Thymus (tissue), 11 donors: Measurements from ENCODE around the gene PARD3. TPM values are rescaled to one million over a fixed set of nuclear protein-coding genes. Genes with fewer than 3 reads are reported as not detected.

ENCODE experiments used
- DNase-seq, 9 donors: peaks; one replicate each; pipeline ENCODE4 v3.0.0-alpha.2; 2013; ENCODE audit warnings: low spot score in 9 of 9, low read depth in 6 of 9, missing footprints in 1 of 9
- H3K27ac ChIP-seq, 2 donors: one replicate each; pipeline ENCODE4 v1.5.1; 2013; ENCODE audit warnings: control low read depth in 1 of 2, low read depth in 1 of 2, low read length in 1 of 2, mild to moderate bottlenecking in 1 of 2, moderate library complexity in 1 of 2
- H3K27me3 ChIP-seq, 2 donors: one replicate each; pipeline ENCODE4 v1.5.1; 2013; ENCODE audit warnings: low read length in 1 of 2; ENCODE audit not compliant: control insufficient read depth in 2 of 2, insufficient read depth in 1 of 2
- H3K36me3 ChIP-seq, 2 donors: one replicate each; pipeline ENCODE4 v1.5.1; 2013; ENCODE audit warnings: low read length in 1 of 2, mild to moderate bottlenecking in 1 of 2, moderate library complexity in 1 of 2; ENCODE audit not compliant: control insufficient read depth in 2 of 2, insufficient read depth in 2 of 2
- H3K4me1 ChIP-seq, 2 donors: one replicate each; pipeline ENCODE4 v1.5.1; 2013; ENCODE audit warnings: low read length in 2 of 2; ENCODE audit not compliant: control insufficient read depth in 2 of 2, insufficient read depth in 2 of 2
- H3K4me3 ChIP-seq, 2 donors: one replicate each; pipeline ENCODE4 v1.5.1; 2013; ENCODE audit warnings: low read length in 2 of 2, control low read depth in 1 of 2, mild to moderate bottlenecking in 1 of 2
- H3K9me3 ChIP-seq, 2 donors: one replicate each; pipeline ENCODE4 v1.5.1; 2013; ENCODE audit warnings: low read length in 1 of 2, mild to moderate bottlenecking in 1 of 2; ENCODE audit not compliant: control insufficient read depth in 2 of 2, insufficient read depth in 1 of 2
- WGBS: extraction: QIAGEN DNeasy Blood & Tissue Kit; methylation state at CpG from one replicate; pipeline ENCODE4 v1.1.7; 2013; 5-methylcytosine and 5-hydroxymethylcytosine counted together
- polyA plus RNA-seq: library from polyadenylated mRNA; stranded (reverse); fragments of 200-250 nt; gene quantifications from one replicate; pipeline ENCODE4 v1.2.3, GENCODE V29; 2013
- total RNA-seq: library from RNA; stranded (reverse); fragments of 120-200 nt; gene quantifications from one replicate; pipeline ENCODE4 v1.2.4, GENCODE V29; 2013
- donor health status: healthy.

Gene PARD3
- total and polyA plus RNA-seq, 2 donors, result 13.3 to 23.5 TPM

GRCh38 chr10:34575882-34576281 is 239.2 kb downstream of the PARD3 start:
- no peaks in the 10 kb centered on the region for H3K27me3 ChIP-seq
- no peaks in the 10 kb centered on the region for H3K4me1 ChIP-seq
- no peak for DNase-seq
- no peaks in the 10 kb centered on the region for H3K9me3 ChIP-seq
- H3K27ac ChIP-seq, result no peak overlapping the region
- H3K36me3 ChIP-seq, result no peaks in the 10 kb centered on the region
- H3K4me3 ChIP-seq, result no peak overlapping the region
- WGBS, result 96% methylated on average over 3 of the region's 3 CpGs

- DNase-seq, result no peak
- Histone ChIP-seq H3K9me3 (no peaks in the 10 kb centered on the region), H3K4me1 (no peaks in the 10 kb centered on the region), H3K4me3 (no peak overlapping the region), H3K36me3 (no peaks in the 10 kb centered on the region), H3K27me3 (no peaks in the 10 kb centered on the region), H3K27ac (no peak overlapping the region)
- WGBS, result 96% methylated on average over 4 of the region's 4 CpGs
These were observed 240.7 kb downstream of the PARD3 start for GRCh38 chr10:34574353-34574934.

- DNase-seq, result no peak
- no peak overlapping the region for H3K4me3 ChIP-seq
- no peaks in the 10 kb centered on the region for H3K36me3 ChIP-seq
- no peaks in the 10 kb centered on the region for H3K9me3 ChIP-seq
- WGBS, result 99% methylated on average over 2 of the region's 2 CpGs
- no peaks in the 10 kb centered on the region for H3K4me1 ChIP-seq
- H3K27me3 ChIP-seq, result no peaks in the 10 kb centered on the region
- H3K27ac ChIP-seq, result no peak overlapping the region
These were observed 244.2 kb downstream of the PARD3 start for GRCh38 chr10:34570887-34571286.

- no peak for DNase-seq
- Histone ChIP-seq H3K4me1 (no peaks in the 10 kb centered on the region), H3K4me3 (no peak overlapping the region), H3K27me3 (no peaks in the 10 kb centered on the region), H3K36me3 (no peaks in the 10 kb centered on the region), H3K27ac (no peak overlapping the region), H3K9me3 (no peaks in the 10 kb centered on the region)
- WGBS, result 94% methylated on average over 6 of the region's 6 CpGs
These were observed 247.3 kb downstream of the PARD3 start for GRCh38 chr10:34567659-34568253.

- WGBS, result 94% methylated on average over 3 of the region's 3 CpGs
- H3K4me3 ChIP-seq, result no peak overlapping the region
- no peak for DNase-seq
- no peaks in the 10 kb centered on the region for H3K4me1 ChIP-seq
- H3K27ac ChIP-seq, result no peak overlapping the region
- no peaks in the 10 kb centered on the region for H3K9me3 ChIP-seq
- no peaks in the 10 kb centered on the region for H3K27me3 ChIP-seq
- no peaks in the 10 kb centered on the region for H3K36me3 ChIP-seq
These were observed 249.2 kb downstream of the PARD3 start for GRCh38 chr10:34565934-34566333.

GRCh38 chr10:34558093-34558583 is 257.0 kb downstream of the PARD3 start:
- Histone ChIP-seq H3K27ac (no peak overlapping the region), H3K27me3 (no peaks in the 10 kb centered on the region), H3K4me3 (no peak overlapping the region), H3K4me1 (no peaks in the 10 kb centered on the region), H3K9me3 (no peaks in the 10 kb centered on the region), H3K36me3 (no peaks in the 10 kb centered on the region)
- no peak for DNase-seq
- WGBS, result 98% methylated on average over 3 of the region's 3 CpGs

GRCh38 chr10:34557173-34557572 is 257.9 kb downstream of the PARD3 start:
- H3K4me1 ChIP-seq, result no peaks in the 10 kb centered on the region
- H3K9me3 ChIP-seq, result no peaks in the 10 kb centered on the region
- no peak for DNase-seq
- H3K4me3 ChIP-seq, result no peak overlapping the region
- no peaks in the 10 kb centered on the region for H3K27me3 ChIP-seq
- H3K36me3 ChIP-seq, result no peaks in the 10 kb centered on the region
- no peak overlapping the region for H3K27ac ChIP-seq
- WGBS, result 98% methylated on average over 6 of the region's 6 CpGs

GRCh38 chr10:34555653-34556052 is 259.4 kb downstream of the PARD3 start:
- Histone ChIP-seq H3K9me3 (no peaks in the 10 kb centered on the region), H3K4me3 (no peak overlapping the region), H3K27me3 (no peaks in the 10 kb centered on the region), H3K36me3 (no peaks in the 10 kb centered on the region), H3K4me1 (no peaks in the 10 kb centered on the region), H3K27ac (no peak overlapping the region)
- no peak for DNase-seq
- WGBS, result 100% methylated on average over 1 of the region's 1 CpG

- no peak overlapping the region for H3K27ac ChIP-seq
- no peaks in the 10 kb centered on the region for H3K9me3 ChIP-seq
- no peaks in the 10 kb centered on the region for H3K4me1 ChIP-seq
- H3K36me3 ChIP-seq, result no peaks in the 10 kb centered on the region
- no peak overlapping the region for H3K4me3 ChIP-seq
- no peak for DNase-seq
- 49% methylated on average over 1 of the region's 1 CpG for WGBS
- no peaks in the 10 kb centered on the region for H3K27me3 ChIP-seq
These were observed 261.3 kb downstream of the PARD3 start for GRCh38 chr10:34553747-34554146.
